Trophoblast cell (in vitro differentiated cells and primary cell): Measurements from ENCODE around the gene CDCA5.

Experiments
- DNase-seq, 2 donors: peaks; one replicate each; pipeline ENCODE4 v3.0.0-alpha.2; 2016
- H2AFZ ChIP-seq: 2 replicates; pipeline ENCODE4 v1.6.1; 2013; ENCODE audit warnings: low read length, moderate library complexity, mild to moderate bottlenecking; ENCODE audit not compliant: insufficient read depth, poor library complexity
- H2AK5ac ChIP-seq: 2 replicates; pipeline ENCODE4 v1.6.1; 2013; ENCODE audit warnings: mild to moderate bottlenecking, low read length
- H2BK120ac ChIP-seq: 2 replicates; pipeline ENCODE4 v1.6.1; 2013; ENCODE audit warnings: low read length, mild to moderate bottlenecking, moderate library complexity; ENCODE audit not compliant: insufficient read depth, poor library complexity
- H2BK12ac ChIP-seq: 2 replicates; pipeline ENCODE4 v1.6.1; 2013; ENCODE audit warnings: mild to moderate bottlenecking, low read length, moderate library complexity
- H2BK5ac ChIP-seq: 2 replicates; pipeline ENCODE4 v1.6.1; 2013; ENCODE audit warnings: low read length, low read depth, moderate library complexity, mild to moderate bottlenecking; ENCODE audit not compliant: poor library complexity
- H3K14ac ChIP-seq: 2 replicates; pipeline ENCODE4 v1.6.1; 2013; ENCODE audit warnings: mild to moderate bottlenecking, low read length
- H3K18ac ChIP-seq: 2 replicates; pipeline ENCODE4 v1.6.1; 2013; ENCODE audit warnings: mild to moderate bottlenecking, low read length
- H3K23ac ChIP-seq: 2 replicates; pipeline ENCODE4 v1.6.1; 2013; ENCODE audit warnings: low read length
- H3K27ac ChIP-seq: 2 replicates; pipeline ENCODE4 v1.5.1; 2013; ENCODE audit warnings: low read depth, mild to moderate bottlenecking, inconsistent platforms, low read length, moderate library complexity
- H3K27me3 ChIP-seq: 2 replicates; pipeline ENCODE4 v1.6.1; 2013; ENCODE audit warnings: inconsistent platforms, mild to moderate bottlenecking, low read length, moderate library complexity; ENCODE audit not compliant: insufficient read depth
- H3K36me3 ChIP-seq, 2 experiments: 1 replicate in 1 of 2; 2 replicates in 1 of 2; pipeline ENCODE4 v1.6.1; 2013; ENCODE audit warnings: low read length in 2 of 2, mild to moderate bottlenecking in 2 of 2, moderate library complexity in 1 of 2; ENCODE audit not compliant: insufficient read depth in 2 of 2, control insufficient read depth in 1 of 2
- H3K4ac ChIP-seq: 2 replicates; pipeline ENCODE4 v1.6.1; 2013; ENCODE audit warnings: low read depth, mild to moderate bottlenecking, low read length, moderate library complexity
- H3K4me1 ChIP-seq, 2 experiments: 1 replicate in 1 of 2; 2 replicates in 1 of 2; pipeline ENCODE4 v1.6.1; 2013; ENCODE audit warnings: low read length in 2 of 2, mild to moderate bottlenecking in 2 of 2, moderate library complexity in 1 of 2; ENCODE audit not compliant: insufficient read depth in 2 of 2, control insufficient read depth in 1 of 2
- H3K4me2 ChIP-seq: 2 replicates; pipeline ENCODE4 v1.6.1; 2013; ENCODE audit warnings: inconsistent platforms, mild to moderate bottlenecking, low read length, moderate library complexity
- H3K4me3 ChIP-seq: 2 replicates; pipeline ENCODE4 v1.5.1; 2013; ENCODE audit warnings: mild to moderate bottlenecking, low read depth, low read length, inconsistent platforms
- H3K79me1 ChIP-seq: one replicate; pipeline ENCODE4 v1.6.1; 2013; ENCODE audit warnings: low read length
- H3K79me2 ChIP-seq: 2 replicates; pipeline ENCODE4 v1.6.1; 2013; ENCODE audit warnings: low read length, mild to moderate bottlenecking; ENCODE audit not compliant: control insufficient read depth, insufficient read depth, poor library complexity
- H3K9ac ChIP-seq: 2 replicates; pipeline ENCODE4 v1.6.1; 2013; ENCODE audit warnings: mild to moderate bottlenecking, low read length
- H3K9me3 ChIP-seq: 2 replicates; pipeline ENCODE4 v1.6.1; 2013; ENCODE audit warnings: low read depth, mild to moderate bottlenecking, control low read depth, inconsistent platforms, low read length; ENCODE audit not compliant: insufficient read depth
- H4K12ac ChIP-seq: 2 replicates; pipeline ENCODE4 v1.6.1; 2013; ENCODE audit warnings: low read depth, mild to moderate bottlenecking, low read length, moderate library complexity
- H4K8ac ChIP-seq: 2 replicates; pipeline ENCODE4 v1.6.1; 2013; ENCODE audit warnings: low read depth, mild to moderate bottlenecking, low read length, moderate library complexity
- H4K91ac ChIP-seq: one replicate; pipeline ENCODE4 v1.6.1; 2013; ENCODE audit warnings: low read depth, mild to moderate bottlenecking, low read length, moderate library complexity
- WGBS: extraction: QIAGEN DNeasy Blood & Tissue Kit; methylation state at CpG from one replicate; pipeline ENCODE4 v1.1.7; 2013; ENCODE audit warnings: missing lambda C conversion rate; ENCODE audit not compliant: insufficient read length, insufficient coverage; ENCODE audit errors: extremely low coverage; 5-methylcytosine and 5-hydroxymethylcytosine counted together

Gene CDCA5

GRCh38 chr11:65058012-65058411 is 25.8 kb downstream of the CDCA5 start:
- Histone ChIP-seq H2AFZ (no peak overlapping the region), H3K23ac (no peak overlapping the region), H3K27me3 (no peaks in the 10 kb centered on the region), H3K79me1 (no peaks in the 10 kb centered on the region), H3K79me2 (no peaks in the 10 kb centered on the region), H3K4me2 (no peak overlapping the region), H3K4me3 (no peak overlapping the region), H3K4me1 (no peaks in the 10 kb centered on the region), H2BK12ac (no peak overlapping the region), H3K18ac (no peak overlapping the region), H4K12ac (no peak overlapping the region), H2AK5ac (no peak overlapping the region), H2BK120ac (no peak overlapping the region), H4K8ac (no peak overlapping the region), H3K4ac (no peak overlapping the region), H3K9ac (no peak overlapping the region), H3K14ac (no peak overlapping the region), H3K27ac (no peak overlapping the region), H4K91ac (no peak overlapping the region), H2BK5ac (no peak overlapping the region), H3K36me3 (no peaks in the 10 kb centered on the region), H3K9me3 (peaks cover 3% of the 10 kb centered on the region)
- DNase-seq, result no peak
- no CpG with 5 or more reads among the region's 13 CpGs for WGBS

GRCh38 chr11:65057526-65057925 is 26.3 kb downstream of the CDCA5 start:
- H3K27ac ChIP-seq, result no peak overlapping the region
- H3K4me1 ChIP-seq, result no peaks in the 10 kb centered on the region
- no peaks in the 10 kb centered on the region for H3K79me2 ChIP-seq
- no peak overlapping the region for H3K4me2 ChIP-seq
- no peak overlapping the region for H3K4ac ChIP-seq
- H2AK5ac ChIP-seq, result no peak overlapping the region
- no peak overlapping the region for H3K18ac ChIP-seq
- no CpG with 5 or more reads among the region's 7 CpGs for WGBS
- no peaks in the 10 kb centered on the region for H3K27me3 ChIP-seq
- no peak overlapping the region for H3K23ac ChIP-seq
- H4K12ac ChIP-seq, result no peak overlapping the region
- no peak overlapping the region for H3K14ac ChIP-seq
- H2BK5ac ChIP-seq, result no peak overlapping the region
- no peak overlapping the region for H2AFZ ChIP-seq
- no peaks in the 10 kb centered on the region for H3K79me1 ChIP-seq
- H3K36me3 ChIP-seq, result no peaks in the 10 kb centered on the region
- H4K8ac ChIP-seq, result no peak overlapping the region
- H4K91ac ChIP-seq, result no peak overlapping the region
- H2BK120ac ChIP-seq, result no peak overlapping the region
- H3K9me3 ChIP-seq, result peaks cover 3% of the 10 kb centered on the region
- DNase-seq, result no peak
- no peak overlapping the region for H2BK12ac ChIP-seq
- no peak overlapping the region for H3K9ac ChIP-seq
- H3K4me3 ChIP-seq, result no peak overlapping the region

GRCh38 chr11:65056999-65057398 is 26.8 kb downstream of the CDCA5 start:
- no peak overlapping the region for H3K18ac ChIP-seq
- H2BK120ac ChIP-seq, result no peak overlapping the region
- no peak overlapping the region for H3K27ac ChIP-seq
- no peaks in the 10 kb centered on the region for H3K27me3 ChIP-seq
- H3K79me2 ChIP-seq, result no peaks in the 10 kb centered on the region
- H4K8ac ChIP-seq, result no peak overlapping the region
- H3K9me3 ChIP-seq, result peaks cover 3% of the 10 kb centered on the region
- H3K14ac ChIP-seq, result no peak overlapping the region
- no peak overlapping the region for H2BK12ac ChIP-seq
- H3K4ac ChIP-seq, result no peak overlapping the region
- H2AFZ ChIP-seq, result no peak overlapping the region
- H3K4me2 ChIP-seq, result no peak overlapping the region
- no peak overlapping the region for H4K91ac ChIP-seq
- H3K9ac ChIP-seq, result no peak overlapping the region
- no peaks in the 10 kb centered on the region for H3K79me1 ChIP-seq
- DNase-seq, result no peak
- no peaks in the 10 kb centered on the region for H3K4me1 ChIP-seq
- H3K4me3 ChIP-seq, result no peak overlapping the region
- H2BK5ac ChIP-seq, result no peak overlapping the region
- H3K23ac ChIP-seq, result no peak overlapping the region
- no CpG with 5 or more reads among the region's 6 CpGs for WGBS
- no peak overlapping the region for H2AK5ac ChIP-seq
- H4K12ac ChIP-seq, result no peak overlapping the region
- H3K36me3 ChIP-seq, result no peaks in the 10 kb centered on the region

GRCh38 chr11:65055538-65055937 is 28.3 kb downstream of the CDCA5 start:
- no peak overlapping the region for H2BK5ac ChIP-seq
- DNase-seq, result no peak
- no peak overlapping the region for H4K12ac ChIP-seq
- no peak overlapping the region for H3K4ac ChIP-seq
- no peak overlapping the region for H2BK12ac ChIP-seq
- no peak overlapping the region for H3K14ac ChIP-seq
- H2AK5ac ChIP-seq, result no peak overlapping the region
- H3K36me3 ChIP-seq, result no peaks in the 10 kb centered on the region
- H3K18ac ChIP-seq, result no peak overlapping the region
- H3K23ac ChIP-seq, result no peak overlapping the region
- H3K4me1 ChIP-seq, result no peaks in the 10 kb centered on the region
- H3K4me2 ChIP-seq, result no peak overlapping the region
- no peak overlapping the region for H2BK120ac ChIP-seq
- H3K4me3 ChIP-seq, result no peak overlapping the region
- no peak overlapping the region for H3K9ac ChIP-seq
- H3K79me2 ChIP-seq, result no peaks in the 10 kb centered on the region
- H3K79me1 ChIP-seq, result no peaks in the 10 kb centered on the region
- H3K27ac ChIP-seq, result no peak overlapping the region
- H3K9me3 ChIP-seq, result peaks cover 3% of the 10 kb centered on the region
- WGBS, result no CpG with 5 or more reads among the region's 1 CpG
- H4K91ac ChIP-seq, result no peak overlapping the region
- H2AFZ ChIP-seq, result no peak overlapping the region
- no peak overlapping the region for H4K8ac ChIP-seq
- H3K27me3 ChIP-seq, result no peaks in the 10 kb centered on the region
